Spleen (tissue), 7 donors: Measurements from ENCODE around the gene CACNA1C.

Source experiments
- POLR2AphosphoS5 ChIP-seq, 3 donors: sonication (generic); formaldehyde crosslinking; IDR thresholded peaks; one replicate each; pipeline ENCODE4 v1.5.1; 2017; ENCODE audit warnings: antibody characterized with exemption in 3 of 3
- TF ChIP-seq, protein P1 (sequence below), 11 experiments: fragments of 200-600 bp in 7 of 11; fragments of 450-650 bp in 4 of 11; sonication (generic) in 4 of 11; IDR thresholded peaks in 8 of 11; conservative IDR thresholded peaks in 3 of 11; 1 replicate in 7 of 11; 2 replicates in 4 of 11; pipeline versions ENCODE4 v1.4.0 to v1.8.0; 2016 to 2021; ENCODE audit warnings: antibody characterized with exemption in 11 of 11, inconsistent platforms in 4 of 11, mild to moderate bottlenecking in 1 of 11
- donor health status: DM: no; HTN: no; CAD: no; lungs with moderate emphysema.
- donor health status: DM: no; HTN: no; CAD: no.
- donor health status: DM: no; HTN: no; CAD: no.

DNA sequence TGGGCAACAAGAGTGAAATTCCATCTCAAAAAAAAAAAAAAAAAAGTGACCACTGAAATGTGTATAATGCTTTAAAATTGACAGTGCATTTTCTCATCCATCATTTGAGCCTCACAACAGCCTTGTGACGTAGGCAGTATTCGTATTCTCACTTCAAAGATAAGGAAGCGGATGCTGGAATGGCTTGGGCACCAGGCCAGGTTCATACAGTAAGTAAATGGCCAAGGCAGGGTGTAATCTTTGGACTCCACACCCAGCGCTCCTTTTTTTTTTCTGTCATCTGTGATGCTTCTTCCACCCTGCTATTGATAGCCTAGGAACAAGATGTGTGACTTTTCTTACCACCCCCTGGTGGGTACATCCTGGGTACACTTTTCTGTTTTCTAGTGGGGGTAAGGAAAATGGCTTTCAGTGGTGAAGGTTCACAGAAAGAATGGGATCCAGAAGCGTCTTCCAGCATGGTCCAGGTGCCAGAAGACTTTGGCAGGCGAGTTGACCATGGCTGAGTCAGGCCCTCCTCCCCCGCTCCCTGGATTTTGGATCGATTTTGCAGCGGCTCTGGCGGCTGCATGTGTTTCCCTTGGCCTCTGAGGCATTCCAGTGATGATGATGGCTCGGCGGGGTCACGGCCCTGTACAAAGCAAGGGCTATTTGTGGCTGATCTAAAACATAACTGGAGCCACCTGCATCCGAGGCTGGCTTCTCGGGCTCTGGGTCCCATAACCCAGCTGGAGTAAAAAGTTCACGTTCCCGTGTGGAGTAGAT is 110.6 kb downstream of the CACNA1C start:
- TF ChIP-seq, protein P1, sequence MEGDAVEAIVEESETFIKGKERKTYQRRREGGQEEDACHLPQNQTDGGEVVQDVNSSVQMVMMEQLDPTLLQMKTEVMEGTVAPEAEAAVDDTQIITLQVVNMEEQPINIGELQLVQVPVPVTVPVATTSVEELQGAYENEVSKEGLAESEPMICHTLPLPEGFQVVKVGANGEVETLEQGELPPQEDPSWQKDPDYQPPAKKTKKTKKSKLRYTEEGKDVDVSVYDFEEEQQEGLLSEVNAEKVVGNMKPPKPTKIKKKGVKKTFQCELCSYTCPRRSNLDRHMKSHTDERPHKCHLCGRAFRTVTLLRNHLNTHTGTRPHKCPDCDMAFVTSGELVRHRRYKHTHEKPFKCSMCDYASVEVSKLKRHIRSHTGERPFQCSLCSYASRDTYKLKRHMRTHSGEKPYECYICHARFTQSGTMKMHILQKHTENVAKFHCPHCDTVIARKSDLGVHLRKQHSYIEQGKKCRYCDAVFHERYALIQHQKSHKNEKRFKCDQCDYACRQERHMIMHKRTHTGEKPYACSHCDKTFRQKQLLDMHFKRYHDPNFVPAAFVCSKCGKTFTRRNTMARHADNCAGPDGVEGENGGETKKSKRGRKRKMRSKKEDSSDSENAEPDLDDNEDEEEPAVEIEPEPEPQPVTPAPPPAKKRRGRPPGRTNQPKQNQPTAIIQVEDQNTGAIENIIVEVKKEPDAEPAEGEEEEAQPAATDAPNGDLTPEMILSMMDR (IDR thresholded peaks at IDR 0.05 in 8 of 11, conservative IDR thresholded peaks at IDR 0.05 in 3 of 11): no peak
- TF ChIP-seq POLR2AphosphoS5 (IDR thresholded peaks at IDR 0.05): peak in 2 of 3 donors; percentile 14 to 45
